ENCODE results near the gene KRTAP4-16.
"Not testable (repeated sequence)": the region's sequence is repeated elsewhere in the genome, so short reads cannot be mapped to it uniquely, and the experiment has no call there.

DNA sequence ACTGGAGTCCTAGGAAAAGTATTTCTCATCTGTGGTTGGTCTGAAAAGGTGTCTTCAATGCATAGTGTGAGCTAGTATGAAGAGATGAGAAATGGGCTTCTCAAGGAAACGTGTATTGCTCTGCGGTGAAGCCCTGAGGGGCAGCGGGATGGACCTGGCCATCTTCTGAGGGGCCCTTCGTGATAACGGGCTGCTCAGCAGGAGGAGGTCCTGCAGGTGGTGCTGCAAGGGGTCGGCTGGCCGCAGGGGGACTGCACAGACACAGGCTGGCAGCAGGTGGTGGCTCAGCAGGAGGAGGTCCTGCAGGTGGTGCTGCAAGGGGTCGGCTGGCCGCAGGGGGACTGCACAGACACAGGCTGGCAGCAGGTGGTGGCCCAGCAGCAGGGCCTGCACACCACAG lies 47.5 kb downstream of the KRTAP4-16 start:
- TF ChIP-seq, protein P1, sequence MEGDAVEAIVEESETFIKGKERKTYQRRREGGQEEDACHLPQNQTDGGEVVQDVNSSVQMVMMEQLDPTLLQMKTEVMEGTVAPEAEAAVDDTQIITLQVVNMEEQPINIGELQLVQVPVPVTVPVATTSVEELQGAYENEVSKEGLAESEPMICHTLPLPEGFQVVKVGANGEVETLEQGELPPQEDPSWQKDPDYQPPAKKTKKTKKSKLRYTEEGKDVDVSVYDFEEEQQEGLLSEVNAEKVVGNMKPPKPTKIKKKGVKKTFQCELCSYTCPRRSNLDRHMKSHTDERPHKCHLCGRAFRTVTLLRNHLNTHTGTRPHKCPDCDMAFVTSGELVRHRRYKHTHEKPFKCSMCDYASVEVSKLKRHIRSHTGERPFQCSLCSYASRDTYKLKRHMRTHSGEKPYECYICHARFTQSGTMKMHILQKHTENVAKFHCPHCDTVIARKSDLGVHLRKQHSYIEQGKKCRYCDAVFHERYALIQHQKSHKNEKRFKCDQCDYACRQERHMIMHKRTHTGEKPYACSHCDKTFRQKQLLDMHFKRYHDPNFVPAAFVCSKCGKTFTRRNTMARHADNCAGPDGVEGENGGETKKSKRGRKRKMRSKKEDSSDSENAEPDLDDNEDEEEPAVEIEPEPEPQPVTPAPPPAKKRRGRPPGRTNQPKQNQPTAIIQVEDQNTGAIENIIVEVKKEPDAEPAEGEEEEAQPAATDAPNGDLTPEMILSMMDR (IDR thresholded peaks at IDR 0.05) = not testable (repeated sequence)
- TF ChIP-seq POLR2A (IDR thresholded peaks at IDR 0.05) = not testable (repeated sequence)
